GM21423 (cell line): ENCODE results near the gene PNKD.

Experiments used
- ATAC-seq: cut with Tn5 transposase; IDR thresholded peaks from one replicate; pipeline ENCODE4 v1.9.1; 2021; ENCODE audit warnings: mild to moderate bottlenecking, moderate library complexity; ENCODE audit not compliant: unreplicated experiment

The PNKD gene

GRCh38 chr2:218394298-218395089, 124.2 kb downstream of the PNKD start:
- no peak for ATAC-seq

GRCh38 chr2:218395090-218395444, 124.7 kb downstream of the PNKD start:
- ATAC-seq: no peak

- ATAC-seq: no peak
These were observed 125.1 kb downstream of the PNKD start for GRCh38 chr2:218395456-218395825.

GRCh38 chr2:218395826-218396687, 125.7 kb downstream of the PNKD start:
- ATAC-seq: peak; percentile 48
